Caco-2 (cell line): ENCODE measurements around the gene SNX1. TPM values are rescaled to one million over a fixed set of nuclear protein-coding genes. Genes with fewer than 3 reads are reported as not detected.

ENCODE experiments used
- BruUV-seq: library from RNA; stranded (reverse); fragments of 400-500 nt; replicated peaks from 2 replicates; lab custom pipeline; 2021; lab: Mats Ljungman, UMichigan
- CTCF ChIA-PET: fragments of 300-600 bp; sonication (Branson Sonifier 250); formaldehyde crosslinking; loops from one replicate; lab custom pipeline; 2022; ENCODE audit warnings: antibody characterized with exemption; lab: Charles Lee
- POLR2A ChIA-PET: fragments of 300-600 bp; sonication (Branson Sonifier 250); formaldehyde crosslinking; loops from one replicate; lab custom pipeline; 2022; ENCODE audit warnings: antibody characterized with exemption; lab: Charles Lee
- DNase-seq, 2 experiments: peaks; one replicate each; pipeline versions ENCODE4 v3.0.0 to v3.0.0-alpha.2; 2020 to 2022
- H3K27me3 ChIP-seq: replicated peaks from 2 replicates; pipeline ENCODE4 v1.6.0; 2011; ENCODE audit warnings: low read length; ENCODE audit not compliant: control insufficient read depth, insufficient read depth
- H3K36me3 ChIP-seq: 2 replicates; pipeline ENCODE4 v1.5.1; 2011; ENCODE audit warnings: low read length; ENCODE audit not compliant: control insufficient read depth, insufficient read depth
- H3K4me1 ChIP-seq: fragments of 250-450 bp; sonication (Bioruptor Pico); 2 replicates; pipeline ENCODE4 v1.5.1; 2020; ENCODE audit warnings: mild to moderate bottlenecking
- H3K4me3 ChIP-seq: 2 replicates; pipeline ENCODE4 v1.5.1; 2011; ENCODE audit warnings: low read depth, mild to moderate bottlenecking, control low read depth, low read length
- H3K9me3 ChIP-seq: fragments of 250-450 bp; sonication (Bioruptor Pico); 2 replicates; pipeline ENCODE4 v1.5.1; 2020; ENCODE audit warnings: mild to moderate bottlenecking, moderate library complexity
- H3K27ac Mint-ChIP-seq: one replicate; pipeline ENCODE4 v1.8.0; 2022; ENCODE audit warnings: mixed read lengths; ENCODE audit not compliant: unreplicated experiment
- H3K27me3 Mint-ChIP-seq: one replicate; pipeline ENCODE4 v1.8.0; 2022; ENCODE audit warnings: mixed read lengths; ENCODE audit not compliant: insufficient read depth, unreplicated experiment
- H3K36me3 Mint-ChIP-seq: one replicate; pipeline ENCODE4 v1.8.0; 2022; ENCODE audit warnings: mild to moderate bottlenecking, mixed read lengths; ENCODE audit not compliant: insufficient read depth, unreplicated experiment
- H3K4me1 Mint-ChIP-seq: one replicate; pipeline ENCODE4 v1.8.0; 2022; ENCODE audit warnings: low read depth, mixed read lengths; ENCODE audit not compliant: unreplicated experiment
- H3K4me3 Mint-ChIP-seq: one replicate; pipeline ENCODE4 v1.8.0; 2022; ENCODE audit warnings: mild to moderate bottlenecking, moderate library complexity, mixed read lengths; ENCODE audit not compliant: unreplicated experiment
- H3K9me3 Mint-ChIP-seq: one replicate; pipeline ENCODE4 v1.8.0; 2022; ENCODE audit warnings: mixed read lengths; ENCODE audit not compliant: unreplicated experiment
- intact Hi-C: fragments of 100-400 bp; cut with micrococcal nuclease; formaldehyde crosslinking; loops from one replicate; pipeline ENCODE4 v1.10.0; 2022; ENCODE audit not compliant: unreplicated experiment
- total RNA-seq: library from RNA; stranded (reverse); gene quantifications from 2 replicates; pipeline ENCODE4 v1.2.3, GENCODE V29; 2022
- TF ChIP-seq, protein P1 (sequence below), 2 experiments: fragments of 200-600 bp in 1 of 2; IDR thresholded peaks; 1 replicate in 1 of 2; 2 replicates in 1 of 2; pipeline versions ENCODE4 v1.5.1 to v1.8.0; 2011 to 2022; ENCODE audit warnings: antibody characterized with exemption in 1 of 2, control low read depth in 1 of 2, inconsistent platforms in 1 of 2, low read depth in 1 of 2, low read length in 1 of 2, mild to moderate bottlenecking in 1 of 2, moderate library complexity in 1 of 2; ENCODE audit not compliant: insufficient read depth in 1 of 2, severe bottlenecking in 1 of 2, unreplicated experiment in 1 of 2

SNX1 gene
- total RNA-seq, 1 experiment from 2014 or later = 75.7 TPM

DNA sequence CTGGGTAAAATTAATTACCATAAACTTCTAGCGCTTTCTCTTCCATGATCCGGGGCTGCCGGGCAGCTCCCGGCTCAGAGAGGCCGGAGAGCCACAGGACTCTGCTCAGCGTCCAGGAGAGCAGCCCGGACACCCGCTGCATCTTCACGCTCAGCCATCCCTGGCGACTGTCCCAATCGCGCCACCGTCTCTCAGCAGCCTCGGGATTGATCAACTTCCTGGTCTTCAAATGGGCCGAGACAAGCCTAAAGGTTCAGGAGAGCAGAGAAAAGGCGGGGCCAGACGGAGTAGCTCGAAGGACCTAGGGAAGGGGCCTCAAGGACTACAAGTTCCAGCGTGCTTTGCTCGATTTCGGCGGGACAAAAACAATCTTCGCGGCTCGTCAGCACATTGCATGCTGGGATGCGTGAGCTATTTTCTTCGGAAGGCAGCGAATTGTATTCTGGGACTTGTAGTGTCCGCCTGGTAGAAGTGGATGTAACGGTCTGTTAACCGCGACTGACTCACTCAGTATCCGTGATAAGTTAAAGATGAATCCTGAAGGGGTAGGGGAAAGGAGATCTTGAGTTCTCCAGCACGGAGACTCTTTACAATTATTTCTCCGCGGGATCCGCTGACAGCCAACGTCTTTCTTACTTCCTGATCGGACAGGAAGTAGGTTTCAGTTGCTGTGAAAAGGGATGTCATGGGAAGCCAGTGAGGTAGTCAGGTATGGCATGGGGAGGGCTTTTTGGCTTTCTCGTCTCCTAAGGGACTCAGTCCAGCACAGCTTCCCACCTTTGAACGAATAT lies 2.0 kb upstream of the SNX1 start, which contains the start of gene CIAO2A:
CIAO2A (minus strand) TSS at position 212 of the 791 bp plus-strand sequence; CDS start at position 142, 70 bp downstream.
- H3K4me3 ChIP-seq = peak within 1 kb of the TSS; percentile 74
- TF ChIP-seq, protein P1, sequence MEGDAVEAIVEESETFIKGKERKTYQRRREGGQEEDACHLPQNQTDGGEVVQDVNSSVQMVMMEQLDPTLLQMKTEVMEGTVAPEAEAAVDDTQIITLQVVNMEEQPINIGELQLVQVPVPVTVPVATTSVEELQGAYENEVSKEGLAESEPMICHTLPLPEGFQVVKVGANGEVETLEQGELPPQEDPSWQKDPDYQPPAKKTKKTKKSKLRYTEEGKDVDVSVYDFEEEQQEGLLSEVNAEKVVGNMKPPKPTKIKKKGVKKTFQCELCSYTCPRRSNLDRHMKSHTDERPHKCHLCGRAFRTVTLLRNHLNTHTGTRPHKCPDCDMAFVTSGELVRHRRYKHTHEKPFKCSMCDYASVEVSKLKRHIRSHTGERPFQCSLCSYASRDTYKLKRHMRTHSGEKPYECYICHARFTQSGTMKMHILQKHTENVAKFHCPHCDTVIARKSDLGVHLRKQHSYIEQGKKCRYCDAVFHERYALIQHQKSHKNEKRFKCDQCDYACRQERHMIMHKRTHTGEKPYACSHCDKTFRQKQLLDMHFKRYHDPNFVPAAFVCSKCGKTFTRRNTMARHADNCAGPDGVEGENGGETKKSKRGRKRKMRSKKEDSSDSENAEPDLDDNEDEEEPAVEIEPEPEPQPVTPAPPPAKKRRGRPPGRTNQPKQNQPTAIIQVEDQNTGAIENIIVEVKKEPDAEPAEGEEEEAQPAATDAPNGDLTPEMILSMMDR (IDR thresholded peaks at IDR 0.05; ENCODE audit: insufficient read depth in 1 of 2, low read depth in 1 of 2, low read length in 1 of 2, severe bottlenecking in 1 of 2, unreplicated experiment in 1 of 2) = no peak
- no peaks in the 10 kb centered on the region for H3K27me3 Mint-ChIP-seq
- peak within 1 kb of the TSS; percentile 99 for H3K27ac Mint-ChIP-seq
- H3K4me1 ChIP-seq = peaks cover 18% of the 10 kb centered on the region
- H3K36me3 ChIP-seq = no peaks in the 10 kb centered on the region
- ChIA-PET POLR2A (interaction anchor here (0.5 to 1.2 kb wide), 4 partner anchors 38 to 249 kb away, joined by 3 to 5 read pairs (median 4); partner anchors contain the start of genes PPIB and SNX22), CTCF (interaction anchor here (0.5 to 1.7 kb wide), 14 partner anchors 16 to 484 kb away, joined by 3 to 11 read pairs (median 4); partner anchors contain the start of gene DAPK2)
- H3K36me3 Mint-ChIP-seq = peaks cover 31% of the 10 kb centered on the region
- H3K4me3 Mint-ChIP-seq = peak within 1 kb of the TSS; percentile 99
- intact Hi-C loops = loop anchor here (1.0 to 5.0 kb wide), 4 partner anchors 17 to 592 kb away; partner anchors contain the start of gene USP3
- no peaks in the 10 kb centered on the region for H3K27me3 ChIP-seq
- no peaks in the 10 kb centered on the region for H3K9me3 Mint-ChIP-seq
- DNase-seq = peak; percentile 94 to 98
- BruUV-seq = no TSS peak
- H3K9me3 ChIP-seq = no peaks in the 10 kb centered on the region
- H3K4me1 Mint-ChIP-seq = peaks cover 18% of the 10 kb centered on the region

DNA sequence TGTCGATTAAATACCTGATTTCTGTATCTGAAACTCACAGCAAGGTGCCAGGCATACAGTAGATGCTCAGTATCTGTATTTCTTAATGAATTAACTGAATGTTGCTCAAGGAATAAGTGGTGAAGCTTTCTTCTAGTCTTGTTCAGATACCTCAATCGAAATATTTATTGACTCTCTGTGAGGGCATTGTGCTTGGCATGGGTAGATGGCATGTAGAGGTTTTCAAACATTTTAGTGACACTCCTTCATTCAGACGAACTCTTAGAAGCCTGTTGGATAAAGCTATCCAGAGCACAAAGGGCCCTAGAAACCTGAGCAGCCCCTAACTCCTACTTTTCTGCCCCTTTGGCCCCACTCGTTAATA lies 369 bp upstream of the SNX1 start:
- intact Hi-C loops = loop anchor here (2.0 kb wide), 1 partner anchor 15 kb away; no protein-coding TSS in a partner anchor
- Histone ChIP-seq H3K9me3 (no peaks in the 10 kb centered on the region), H3K4me3 (peak overlapping the region; percentile 79), H3K36me3 (no peaks in the 10 kb centered on the region), H3K27me3 (no peaks in the 10 kb centered on the region), H3K4me1 (peaks cover 18% of the 10 kb centered on the region)
- H3K4me1 Mint-ChIP-seq = peaks cover 17% of the 10 kb centered on the region
- H3K9me3 Mint-ChIP-seq = no peaks in the 10 kb centered on the region
- peak overlapping the region; percentile 99 for H3K4me3 Mint-ChIP-seq
- ChIA-PET POLR2A (interaction anchor here (0.6 kb wide), 1 partner anchor 1250 kb away, joined by 3 read pairs; no protein-coding TSS in a partner anchor), CTCF (interaction anchor here (1.1 to 1.5 kb wide), 2 partner anchors 16 to 58 kb away, joined by 3 to 4 read pairs; no protein-coding TSS in a partner anchor)
- H3K27ac Mint-ChIP-seq = peak overlapping the region; percentile 96
- H3K27me3 Mint-ChIP-seq = no peaks in the 10 kb centered on the region
- no peak for DNase-seq
- BruUV-seq = no TSS peak
- H3K36me3 Mint-ChIP-seq = peaks cover 21% of the 10 kb centered on the region
- TF ChIP-seq, protein P1 (IDR thresholded peaks at IDR 0.05; ENCODE audit: insufficient read depth in 1 of 2, low read depth in 1 of 2, low read length in 1 of 2, severe bottlenecking in 1 of 2, unreplicated experiment in 1 of 2) = no peak

DNA sequence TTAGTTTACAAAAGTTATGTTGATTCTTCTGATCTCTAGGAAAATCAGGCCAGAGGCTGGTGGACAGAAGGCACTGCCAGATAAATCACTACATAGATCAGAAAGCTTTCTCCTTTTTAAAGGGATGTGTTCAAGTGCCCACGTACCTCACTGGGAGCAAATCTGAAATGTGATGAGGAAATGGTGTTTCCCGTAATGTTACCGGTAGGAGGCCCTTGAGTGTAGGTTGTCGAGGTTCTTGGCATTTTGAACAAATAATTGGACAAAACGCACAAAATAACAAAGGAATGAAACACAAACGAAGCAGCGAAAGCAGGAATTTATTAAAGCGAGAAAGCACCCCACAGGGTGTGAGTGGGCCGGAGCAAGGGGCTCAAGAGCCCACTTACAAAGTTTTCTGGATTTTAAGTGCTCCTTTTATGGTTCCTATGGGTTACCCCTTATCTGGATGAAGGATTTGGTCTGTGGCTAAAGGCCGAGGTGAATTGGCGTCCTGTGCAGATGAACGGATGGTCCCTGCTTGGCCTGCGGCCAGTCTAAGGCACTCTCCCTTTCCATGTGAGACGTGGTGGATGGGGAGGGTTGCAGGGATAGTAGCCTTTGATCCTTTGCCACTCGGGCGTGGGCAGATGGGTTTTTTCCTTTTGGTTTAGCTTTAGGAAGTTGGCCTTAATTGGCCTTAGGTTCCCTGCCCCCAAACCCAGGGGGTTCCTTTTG lies 1.0 kb downstream of the SNX1 start:
- Histone ChIP-seq H3K9me3 (no peaks in the 10 kb centered on the region), H3K4me3 (peak overlapping the region; percentile 79), H3K36me3 (no peaks in the 10 kb centered on the region), H3K4me1 (peaks cover 18% of the 10 kb centered on the region), H3K27me3 (no peaks in the 10 kb centered on the region)
- peaks cover 20% of the 10 kb centered on the region for H3K36me3 Mint-ChIP-seq
- no TSS peak for BruUV-seq
- intact Hi-C loops = no loop called here
- no peaks in the 10 kb centered on the region for H3K9me3 Mint-ChIP-seq
- peak overlapping the region; percentile 99 for H3K4me3 Mint-ChIP-seq
- no peaks in the 10 kb centered on the region for H3K27me3 Mint-ChIP-seq
- H3K4me1 Mint-ChIP-seq = peaks cover 10% of the 10 kb centered on the region
- peak in 1 of 2 experiments; percentile 8 for DNase-seq
- H3K27ac Mint-ChIP-seq = no peak overlapping the region
- POLR2A ChIA-PET = no interaction called here
- TF ChIP-seq, protein P1 (IDR thresholded peaks at IDR 0.05; ENCODE audit: insufficient read depth in 1 of 2, low read depth in 1 of 2, low read length in 1 of 2, severe bottlenecking in 1 of 2, unreplicated experiment in 1 of 2) = peak in 1 of 2 experiments; percentile 20
- CTCF ChIA-PET = interaction anchor here (1.4 to 1.5 kb wide), 2 partner anchors 15 to 57 kb away, joined by 4 read pairs; no protein-coding TSS in a partner anchor
